ENCODE data around the gene GPAT2.
"Not testable (repeated sequence)": the region's sequence is repeated elsewhere in the genome, so short reads cannot be mapped to it uniquely, and the experiment has no call there.

The GPAT2 gene

GRCh38 chr2:96024336-96025193 lies 10.2 kb downstream of the GPAT2 start:
- DNase-seq (ENCODE audit: low spot score), result no peak

- DNase-seq (ENCODE audit: low spot score), result not testable (repeated sequence)
Observed at GRCh38 chr2:96023701-96024100, 11.0 kb downstream of the GPAT2 start.

GRCh38 chr2:96022701-96023447 lies 11.8 kb downstream of the GPAT2 start:
- peak; percentile 80 for DNase-seq (ENCODE audit: low spot score)

GRCh38 chr2:96022126-96022525 lies 12.6 kb downstream of the GPAT2 start:
- DNase-seq (ENCODE audit: low spot score), result not testable (repeated sequence)

GRCh38 chr2:96021142-96021541 lies 13.6 kb downstream of the GPAT2 start:
- DNase-seq (ENCODE audit: low spot score), result not testable (repeated sequence)

GRCh38 chr2:96019909-96020590 lies 14.7 kb downstream of the GPAT2 start:
- not testable (repeated sequence) for DNase-seq (ENCODE audit: low spot score)

GRCh38 chr2:96016321-96016720 lies 18.4 kb downstream of the GPAT2 start:
- not testable (repeated sequence) for DNase-seq (ENCODE audit: low spot score)

- peak; percentile 33 for DNase-seq (ENCODE audit: low spot score)
Observed at GRCh38 chr2:96012792-96013264, 21.9 kb downstream of the GPAT2 start.

- not testable (repeated sequence) for DNase-seq (ENCODE audit: low spot score)
Observed at GRCh38 chr2:96012086-96012791, 22.5 kb downstream of the GPAT2 start.

GRCh38 chr2:96011129-96011455 lies 23.6 kb downstream of the GPAT2 start:
- DNase-seq (ENCODE audit: low spot score), result peak; percentile 58

GRCh38 chr2:96010320-96011128 lies 24.2 kb downstream of the GPAT2 start:
- peak; percentile 94 for DNase-seq (ENCODE audit: low spot score)

- DNase-seq (ENCODE audit: low spot score), result not testable (repeated sequence)
Observed at GRCh38 chr2:96009833-96010232, 24.9 kb downstream of the GPAT2 start.

GRCh38 chr2:96008051-96008450 lies 26.7 kb downstream of the GPAT2 start:
- not testable (repeated sequence) for DNase-seq (ENCODE audit: low spot score)

- DNase-seq (ENCODE audit: low spot score), result not testable (repeated sequence)
Observed at GRCh38 chr2:96006248-96006647, 28.5 kb downstream of the GPAT2 start.

GRCh38 chr2:95992520-95993272 lies 42.0 kb downstream of the GPAT2 start:
- peak; percentile 74 for DNase-seq (ENCODE audit: low spot score)

- not testable (repeated sequence) for DNase-seq (ENCODE audit: low spot score)
Observed at GRCh38 chr2:95992102-95992501, 42.6 kb downstream of the GPAT2 start.

- peak; percentile 69 for DNase-seq (ENCODE audit: low spot score)
Observed at GRCh38 chr2:95991351-95992094, 43.2 kb downstream of the GPAT2 start, which contains the start of gene ANKRD36C. Gene ANKRD36C (minus strand): TSS chr2:95991824. CDS start chr2:95991708, 116 bp downstream.

GRCh38 chr2:95990884-95991283 lies 43.8 kb downstream of the GPAT2 start:
- not testable (repeated sequence) for DNase-seq (ENCODE audit: low spot score)

Data from NAMALWA (cell line).